NCI-H2029 (cell line): ENCODE results near the gene FSTL5.

Experiments
- DNase-seq: peaks from one replicate; lab custom pipeline; 2025; lab: John Stamatoyannopoulos, UW

FSTL5 gene

DNA sequence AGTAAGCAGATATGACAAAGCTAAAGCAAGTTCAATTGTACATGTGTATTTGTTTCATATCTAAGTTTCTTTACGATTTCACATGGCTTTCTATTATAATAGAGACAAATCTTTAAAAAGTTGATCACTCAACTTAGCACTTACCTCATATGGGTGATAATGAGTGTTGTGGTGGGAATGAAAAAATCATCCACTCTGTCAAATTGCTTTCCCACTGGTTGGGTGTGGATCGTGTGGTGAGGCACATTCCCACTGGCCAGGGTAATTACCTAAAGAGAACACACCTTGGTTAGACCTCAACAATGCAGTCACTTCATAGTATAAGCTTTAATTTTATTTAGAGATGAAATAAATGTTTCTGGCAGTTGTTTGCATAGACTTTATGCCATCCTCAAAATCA lies 708.9 kb downstream of the FSTL5 start:
- DNase-seq: no peak

- DNase-seq: no peak
Measured at GRCh38 chr4:161448550-161449180, 715.1 kb downstream of the FSTL5 start.

DNA sequence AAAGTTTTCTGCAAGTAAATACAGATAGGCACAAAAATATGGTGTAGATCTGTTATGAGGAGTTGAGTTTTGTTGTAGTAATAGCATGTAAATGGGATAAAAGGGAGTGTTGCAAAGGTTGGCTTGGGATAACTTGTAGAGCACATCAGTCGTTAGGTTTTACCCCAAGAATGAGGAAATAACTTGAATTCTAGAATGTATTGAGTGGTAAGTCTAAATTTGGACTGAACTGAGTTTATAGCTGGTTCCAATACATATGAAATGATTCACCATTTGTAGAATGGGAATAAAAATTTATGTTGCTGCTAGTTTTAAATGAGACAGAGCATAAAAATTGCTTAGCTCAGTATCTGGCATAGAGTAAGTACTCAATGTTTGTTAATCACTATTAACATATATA lies 719.2 kb downstream of the FSTL5 start:
- no peak for DNase-seq

- DNase-seq: no peak
Measured at GRCh38 chr4:161442921-161443320, 720.9 kb downstream of the FSTL5 start.

DNA sequence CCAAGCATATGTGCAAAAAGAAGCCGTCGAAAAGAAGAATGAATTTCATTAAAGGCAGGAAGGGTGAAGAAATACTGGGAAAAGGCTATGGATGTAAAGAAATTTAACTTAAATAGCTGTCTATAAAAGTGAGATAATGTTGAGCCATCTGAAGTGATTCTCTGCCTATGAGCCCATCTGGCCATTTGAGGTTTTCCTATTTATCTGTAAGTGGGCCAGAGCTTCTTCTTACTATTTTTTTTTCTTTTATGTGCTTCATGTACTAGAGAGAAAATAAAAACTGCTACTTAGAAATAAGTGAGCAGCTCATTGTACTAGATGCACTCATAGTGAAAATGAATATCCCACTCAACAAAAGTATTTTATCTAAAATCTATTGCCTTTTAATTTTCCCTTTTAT lies 725.7 kb downstream of the FSTL5 start:
- DNase-seq: no peak

- DNase-seq: no peak
Measured at GRCh38 chr4:161428180-161428965, 735.4 kb downstream of the FSTL5 start.

DNA sequence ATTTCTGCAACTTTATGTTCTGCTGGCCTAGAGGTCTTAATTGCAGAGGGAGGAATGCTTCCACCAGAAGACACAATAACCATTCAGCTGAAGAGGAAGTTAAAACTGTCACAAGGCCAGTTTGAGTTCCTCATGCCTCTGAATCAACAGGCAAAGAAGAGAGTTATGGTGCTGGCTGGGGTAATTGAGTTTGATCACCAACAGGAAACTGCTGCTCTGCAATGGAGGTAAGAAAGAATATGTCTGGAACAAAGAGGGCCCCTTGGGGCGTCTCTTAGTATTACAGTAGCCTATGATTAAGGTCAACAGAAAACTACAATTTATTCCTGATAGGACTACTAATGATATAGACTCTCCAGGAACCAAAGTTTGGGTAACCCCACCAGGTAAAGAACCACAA lies 744.0 kb downstream of the FSTL5 start:
- DNase-seq: no peak

GRCh38 chr4:161411901-161412300 lies 751.9 kb downstream of the FSTL5 start:
- DNase-seq: no peak

GRCh38 chr4:161404346-161405110 lies 759.3 kb downstream of the FSTL5 start:
- no peak for DNase-seq

- no peak for DNase-seq
Measured at GRCh38 chr4:161403781-161404180, 760.0 kb downstream of the FSTL5 start.

DNA sequence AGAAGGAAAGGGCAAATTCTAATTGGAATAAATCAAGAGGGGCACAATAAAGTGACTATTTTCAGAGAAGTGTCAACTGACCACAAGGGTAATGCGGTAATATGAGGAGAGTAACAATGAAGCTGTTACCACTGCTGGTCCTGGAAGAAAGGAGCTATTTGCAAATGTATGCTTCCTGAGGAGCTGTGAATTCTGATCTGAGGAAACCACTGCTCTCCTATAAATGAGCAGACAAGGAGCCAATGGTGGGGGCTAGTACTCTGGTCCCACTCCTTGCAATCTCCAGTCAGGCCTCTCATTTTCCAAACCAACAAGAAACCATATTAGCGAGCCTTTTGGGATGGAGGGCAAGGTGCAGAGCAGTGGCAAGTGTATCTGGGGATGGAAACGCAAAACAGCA lies 770.2 kb downstream of the FSTL5 start:
- no peak for DNase-seq

- no peak for DNase-seq
Measured at GRCh38 chr4:161382655-161383054, 781.1 kb downstream of the FSTL5 start.

GRCh38 chr4:161376275-161376674 lies 787.5 kb downstream of the FSTL5 start:
- DNase-seq: no peak

GRCh38 chr4:161364681-161365080 lies 799.1 kb downstream of the FSTL5 start:
- no peak for DNase-seq

DNA sequence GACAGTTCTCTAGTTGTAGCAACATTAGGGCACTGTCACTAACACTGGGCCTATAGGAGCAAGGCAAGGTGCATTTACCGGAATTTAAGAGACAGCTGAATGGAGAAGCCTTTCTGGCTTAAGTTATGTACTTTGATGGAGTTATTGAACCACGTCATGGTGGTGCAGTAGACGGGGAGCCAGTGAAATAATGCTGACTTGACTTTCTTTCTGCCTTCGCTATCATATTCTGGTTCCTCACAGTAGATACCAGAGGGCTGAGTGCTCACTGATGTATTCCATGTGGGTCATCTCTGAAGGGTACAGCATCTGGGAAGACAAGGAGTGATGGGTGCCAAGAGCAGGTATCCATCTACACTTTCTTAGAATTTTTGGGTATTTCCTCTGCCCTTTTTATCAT lies 802.8 kb downstream of the FSTL5 start:
- DNase-seq: no peak

- DNase-seq: no peak
Measured at GRCh38 chr4:161359491-161359890, 804.3 kb downstream of the FSTL5 start.

GRCh38 chr4:161356351-161356750 lies 807.4 kb downstream of the FSTL5 start:
- DNase-seq: no peak

DNA sequence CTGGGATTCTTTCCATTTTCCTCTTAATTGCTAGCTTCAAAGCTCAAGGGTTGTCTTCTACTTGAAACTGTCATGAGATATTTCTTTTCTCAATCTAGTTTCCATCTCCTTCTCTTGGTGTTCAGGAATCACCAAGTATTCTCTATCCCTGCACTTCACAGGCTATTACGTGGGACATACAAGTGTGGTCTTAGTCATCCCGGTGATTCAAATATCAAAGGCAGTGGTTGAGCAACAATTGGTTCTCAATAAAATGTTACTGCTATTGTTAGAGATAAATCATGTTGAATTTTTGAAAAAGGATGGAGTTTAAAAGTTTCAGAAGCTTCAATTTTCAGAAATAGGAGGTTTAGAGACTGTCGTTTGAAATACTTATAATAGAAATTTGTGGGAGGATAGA lies 812.9 kb downstream of the FSTL5 start:
- DNase-seq: no peak

DNA sequence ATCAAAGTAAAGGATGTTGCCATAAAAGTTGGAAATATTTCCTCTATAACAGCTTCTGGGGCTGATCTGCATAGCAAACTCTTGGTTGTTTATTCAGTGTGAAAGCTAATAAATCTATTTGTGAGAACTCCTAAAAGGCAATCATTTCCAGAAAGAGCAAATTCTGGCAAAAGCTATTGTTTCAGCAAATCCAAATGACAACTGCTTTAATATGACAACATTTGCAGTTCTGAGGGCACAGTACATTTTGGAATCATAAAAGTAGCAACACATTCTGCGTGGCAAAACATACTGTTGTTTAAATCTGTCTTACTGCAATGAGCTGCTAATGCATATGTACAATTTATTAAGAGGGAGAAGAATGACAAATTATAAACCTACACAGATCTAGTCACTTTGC lies 818.1 kb downstream of the FSTL5 start:
- no peak for DNase-seq

GRCh38 chr4:161343569-161343950 lies 820.2 kb downstream of the FSTL5 start:
- DNase-seq: no peak

DNA sequence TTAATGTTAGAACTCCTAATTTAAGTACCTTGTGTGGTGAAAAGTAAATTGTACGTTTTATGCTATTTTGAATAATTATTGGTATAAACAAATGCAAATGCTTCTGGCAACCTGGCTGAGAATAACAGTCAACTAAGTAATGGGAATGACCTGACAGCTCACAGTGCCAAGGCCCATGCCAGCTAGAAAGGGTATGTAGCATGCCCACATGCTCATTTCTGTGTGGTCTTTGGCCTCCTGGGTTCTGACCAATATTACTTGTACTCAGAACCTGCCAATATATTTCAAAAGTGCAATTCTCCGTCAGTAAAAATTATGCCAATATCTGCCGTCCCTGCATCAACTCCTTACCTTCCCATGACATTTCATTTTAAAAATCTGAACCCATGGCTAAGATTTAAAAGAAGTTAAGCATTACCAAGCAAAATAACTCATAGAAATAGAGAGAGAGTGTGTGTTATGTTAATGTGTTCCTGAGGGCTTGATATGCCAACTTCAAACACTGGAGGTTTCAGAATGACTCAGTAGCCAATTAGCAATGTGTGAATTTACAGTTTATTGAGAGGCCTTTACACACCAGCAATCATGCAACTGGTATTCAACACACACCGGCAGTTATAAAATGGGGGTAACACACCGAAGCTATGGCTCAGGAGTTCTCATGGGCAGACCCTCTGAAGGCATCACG lies 820.8 kb downstream of the FSTL5 start:
- no peak for DNase-seq

- DNase-seq: no peak
Measured at GRCh38 chr4:161336621-161337020, 827.2 kb downstream of the FSTL5 start.
